ENCODE measurements around the gene TCP10L.
"Not testable (repeated sequence)": the region's sequence is repeated elsewhere in the genome, so short reads cannot be mapped to it uniquely, and the experiment has no call there.

The TCP10L gene

GRCh38 chr21:32531561-32531960 lies 53.8 kb downstream of the TCP10L start:
- not testable (repeated sequence) for H3K9me3 Mint-ChIP-seq; H3K27ac Mint-ChIP-seq; DNase-seq; H3K36me3 Mint-ChIP-seq (ENCODE audit: low read depth); H3K4me3 Mint-ChIP-seq; H3K27me3 Mint-ChIP-seq; ATAC-seq; H3K4me1 Mint-ChIP-seq

GRCh38 chr21:32530809-32531208 lies 54.5 kb downstream of the TCP10L start:
- not testable (repeated sequence) for H3K4me3 Mint-ChIP-seq; ATAC-seq; DNase-seq; H3K27me3 Mint-ChIP-seq; H3K9me3 Mint-ChIP-seq; H3K36me3 Mint-ChIP-seq (ENCODE audit: low read depth); H3K27ac Mint-ChIP-seq; H3K4me1 Mint-ChIP-seq

- H3K4me1 Mint-ChIP-seq = no peaks in the 10 kb centered on the region
- no peak for ATAC-seq
These were observed 55.6 kb downstream of the TCP10L start for GRCh38 chr21:32529679-32530078.

GRCh38 chr21:32525282-32525681 lies 60.0 kb downstream of the TCP10L start:
- no peaks in the 10 kb centered on the region for H3K27me3 Mint-ChIP-seq
- no peak overlapping the region for H3K4me3 Mint-ChIP-seq
- ATAC-seq = no peak
- H3K9me3 Mint-ChIP-seq = no peaks in the 10 kb centered on the region
- no peaks in the 10 kb centered on the region for H3K4me1 Mint-ChIP-seq
- DNase-seq = no peak
- H3K36me3 Mint-ChIP-seq (ENCODE audit: low read depth) = no peaks in the 10 kb centered on the region
- no peak overlapping the region for H3K27ac Mint-ChIP-seq

More at GRCh38 chr21:32529679-32530078, 55.6 kb downstream of the TCP10L start:
- Mint-ChIP-seq H3K9me3 (no peaks in the 10 kb centered on the region), H3K36me3 (ENCODE audit: low read depth) (no peaks in the 10 kb centered on the region), H3K27ac (no peak overlapping the region), H3K4me3 (no peak overlapping the region), H3K27me3 (no peaks in the 10 kb centered on the region)
- DNase-seq = no peak

- DNase-seq = no peak
- H3K27me3 Mint-ChIP-seq = no peaks in the 10 kb centered on the region
- no peak overlapping the region for H3K4me3 Mint-ChIP-seq
- no peaks in the 10 kb centered on the region for H3K4me1 Mint-ChIP-seq
- H3K27ac Mint-ChIP-seq = no peak overlapping the region
- no peaks in the 10 kb centered on the region for H3K9me3 Mint-ChIP-seq
- H3K36me3 Mint-ChIP-seq (ENCODE audit: low read depth) = no peaks in the 10 kb centered on the region
- no peak for ATAC-seq
These were observed 61.2 kb downstream of the TCP10L start for GRCh38 chr21:32523988-32524719.
